Coronary artery (tissue), 2 donors: ENCODE results near the gene GRIK1.

Experiments used
- DNase-seq: peaks from one replicate; pipeline ENCODE4 v3.0.0-alpha.2; 2017; ENCODE audit warnings: low spot score
- H3K27ac ChIP-seq, 2 donors: fragments of 200-600 bp; sonication (generic); one replicate each; pipeline ENCODE4 v1.5.1; 2016 to 2019
- H3K4me3 ChIP-seq: fragments of 200-600 bp; sonication (generic); 2 replicates; pipeline ENCODE4 v1.5.1; 2016; ENCODE audit warnings: mild to moderate bottlenecking, moderate library complexity
- TF ChIP-seq, protein P1 (sequence below): fragments of 200-600 bp; sonication (generic); IDR thresholded peaks from one replicate; pipeline ENCODE4 v1.5.1; 2019; ENCODE audit warnings: antibody characterized with exemption

Gene GRIK1

DNA sequence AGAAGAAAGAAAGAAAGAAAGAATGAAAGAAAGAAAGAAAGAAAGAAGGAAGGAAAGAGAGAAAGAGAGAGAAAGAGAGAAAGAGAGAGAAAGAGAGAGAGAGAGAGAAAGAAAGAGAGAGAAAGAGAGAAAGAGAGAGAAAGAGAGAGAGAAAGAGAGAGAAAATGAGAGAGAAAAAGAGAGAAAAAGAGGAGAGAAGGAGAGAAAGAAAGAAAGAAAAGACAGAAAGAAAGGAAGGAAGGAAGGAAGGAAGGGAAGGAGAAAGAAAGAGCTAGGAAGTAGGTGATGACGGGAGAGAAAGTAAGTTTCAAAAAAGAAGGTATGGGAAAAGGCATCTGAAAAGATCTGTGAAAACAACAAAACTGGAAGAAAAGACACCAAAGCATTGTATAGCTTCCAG lies 72.0 kb downstream of the GRIK1 start:
- no peak overlapping the region for H3K4me3 ChIP-seq
- TF ChIP-seq, protein P1, sequence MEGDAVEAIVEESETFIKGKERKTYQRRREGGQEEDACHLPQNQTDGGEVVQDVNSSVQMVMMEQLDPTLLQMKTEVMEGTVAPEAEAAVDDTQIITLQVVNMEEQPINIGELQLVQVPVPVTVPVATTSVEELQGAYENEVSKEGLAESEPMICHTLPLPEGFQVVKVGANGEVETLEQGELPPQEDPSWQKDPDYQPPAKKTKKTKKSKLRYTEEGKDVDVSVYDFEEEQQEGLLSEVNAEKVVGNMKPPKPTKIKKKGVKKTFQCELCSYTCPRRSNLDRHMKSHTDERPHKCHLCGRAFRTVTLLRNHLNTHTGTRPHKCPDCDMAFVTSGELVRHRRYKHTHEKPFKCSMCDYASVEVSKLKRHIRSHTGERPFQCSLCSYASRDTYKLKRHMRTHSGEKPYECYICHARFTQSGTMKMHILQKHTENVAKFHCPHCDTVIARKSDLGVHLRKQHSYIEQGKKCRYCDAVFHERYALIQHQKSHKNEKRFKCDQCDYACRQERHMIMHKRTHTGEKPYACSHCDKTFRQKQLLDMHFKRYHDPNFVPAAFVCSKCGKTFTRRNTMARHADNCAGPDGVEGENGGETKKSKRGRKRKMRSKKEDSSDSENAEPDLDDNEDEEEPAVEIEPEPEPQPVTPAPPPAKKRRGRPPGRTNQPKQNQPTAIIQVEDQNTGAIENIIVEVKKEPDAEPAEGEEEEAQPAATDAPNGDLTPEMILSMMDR: no peak

DNA sequence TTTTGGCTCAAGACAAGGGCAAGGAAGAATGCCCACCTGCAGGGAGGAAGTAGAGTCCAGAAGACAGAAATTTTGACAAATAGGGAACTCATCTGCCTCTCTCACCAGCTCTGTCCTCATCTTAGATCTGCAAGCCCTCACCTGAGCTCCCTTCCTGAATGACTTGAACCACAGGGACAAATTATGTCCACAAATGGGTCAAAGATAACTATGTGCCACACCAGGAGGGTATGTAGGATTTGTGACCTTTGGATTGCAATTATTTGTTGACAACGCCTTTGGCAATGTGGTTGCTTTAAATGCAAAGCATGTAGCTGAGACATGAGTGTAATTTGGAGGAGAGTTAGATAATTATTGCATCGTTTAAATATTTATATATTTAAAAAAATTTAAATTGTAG lies 79.5 kb downstream of the GRIK1 start:
- Histone ChIP-seq H3K4me3 (no peak overlapping the region), H3K27ac (no peak overlapping the region)
- TF ChIP-seq, protein P1: no peak
- no peak for DNase-seq

More for the DNA sequence above, 72.0 kb downstream of the GRIK1 start:
- no peak for DNase-seq
- no peak overlapping the region for H3K27ac ChIP-seq

DNA sequence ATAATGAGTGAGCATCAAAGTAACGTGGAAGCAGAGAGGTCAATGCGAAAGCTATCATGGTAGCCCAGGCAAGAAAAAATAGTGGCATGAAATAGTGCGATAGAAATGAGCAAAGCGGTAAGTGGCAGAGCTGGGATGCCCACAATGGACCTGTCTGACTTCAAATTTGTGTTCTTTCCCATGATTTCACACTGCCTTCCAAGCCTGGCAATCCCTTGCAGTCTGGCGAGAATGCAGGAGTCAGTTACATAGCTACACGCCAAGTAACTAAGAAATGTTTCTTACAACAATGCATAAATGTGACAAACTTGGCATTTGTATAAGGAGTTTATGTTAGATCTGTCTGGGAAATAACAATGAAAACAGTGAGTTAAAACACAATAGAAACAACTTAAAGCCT lies 82.6 kb downstream of the GRIK1 start:
- H3K27ac ChIP-seq: no peak overlapping the region
- H3K4me3 ChIP-seq: no peak overlapping the region
- TF ChIP-seq, protein P1: no peak
- DNase-seq: no peak

DNA sequence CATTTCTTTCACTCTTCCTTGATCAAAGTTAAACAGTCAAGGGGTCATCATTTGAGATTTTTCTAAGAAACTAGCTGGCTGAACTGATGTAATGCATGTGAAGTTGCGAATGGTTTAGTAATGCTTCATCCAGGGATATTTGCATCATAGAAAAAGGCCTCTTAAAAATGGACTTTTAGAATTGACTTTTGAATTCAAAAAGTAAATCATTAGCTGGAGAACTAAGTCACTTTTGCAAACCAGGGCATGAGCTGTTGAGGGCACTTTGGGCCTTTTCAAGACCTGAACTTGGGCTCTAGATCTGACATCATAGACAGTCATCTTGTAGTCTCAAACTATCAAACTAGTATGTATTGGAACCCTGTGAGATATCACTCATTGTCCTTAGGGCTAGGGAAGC lies 85.0 kb downstream of the GRIK1 start:
- Histone ChIP-seq H3K4me3 (no peak overlapping the region), H3K27ac (no peak overlapping the region)
- DNase-seq: no peak
- TF ChIP-seq, protein P1: no peak

DNA sequence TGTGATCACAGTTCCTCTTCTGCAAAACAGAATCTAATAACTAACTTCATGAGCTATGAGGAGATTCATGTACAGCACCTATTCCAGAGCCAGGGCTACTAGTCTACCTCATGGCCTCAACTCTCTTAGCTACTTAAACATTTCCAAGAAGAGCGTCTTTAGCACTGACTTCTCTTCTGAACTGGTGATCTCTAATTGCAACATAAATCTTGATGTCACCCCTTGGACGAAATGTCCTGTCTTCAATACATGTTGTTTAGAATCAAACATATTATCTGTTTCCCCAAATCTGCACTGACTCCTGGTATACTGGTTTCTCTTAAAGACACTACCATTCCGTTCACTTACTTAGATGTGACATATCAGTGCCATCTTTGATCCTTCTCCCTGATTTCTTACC lies 88.2 kb downstream of the GRIK1 start:
- no peak for DNase-seq
- Histone ChIP-seq H3K4me3 (no peak overlapping the region), H3K27ac (no peak overlapping the region)
- TF ChIP-seq, protein P1: no peak

DNA sequence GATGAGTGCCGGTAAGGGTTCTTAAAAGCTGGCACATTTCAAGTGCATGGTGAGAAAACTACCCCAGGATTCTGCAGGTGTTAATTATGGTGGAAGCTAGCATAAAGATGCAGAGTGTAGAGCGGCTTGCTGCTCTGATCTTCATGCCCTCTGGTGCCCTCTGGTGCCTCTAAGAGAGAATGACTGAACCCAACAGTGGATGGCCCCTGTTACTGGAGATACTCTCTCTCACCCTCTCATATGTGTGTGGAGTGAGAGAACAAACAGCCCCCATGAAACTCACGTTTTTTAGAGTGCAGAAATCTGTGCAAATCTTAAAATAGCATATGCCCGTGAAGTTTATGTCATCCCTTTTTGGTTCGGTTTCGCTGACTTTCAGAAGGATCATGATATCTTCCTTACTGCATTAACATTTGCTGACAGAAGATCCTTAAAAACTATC lies 90.0 kb downstream of the GRIK1 start:
- Histone ChIP-seq H3K27ac (no peak overlapping the region), H3K4me3 (no peak overlapping the region)
- no peak for DNase-seq
- TF ChIP-seq, protein P1: peak; percentile 31

DNA sequence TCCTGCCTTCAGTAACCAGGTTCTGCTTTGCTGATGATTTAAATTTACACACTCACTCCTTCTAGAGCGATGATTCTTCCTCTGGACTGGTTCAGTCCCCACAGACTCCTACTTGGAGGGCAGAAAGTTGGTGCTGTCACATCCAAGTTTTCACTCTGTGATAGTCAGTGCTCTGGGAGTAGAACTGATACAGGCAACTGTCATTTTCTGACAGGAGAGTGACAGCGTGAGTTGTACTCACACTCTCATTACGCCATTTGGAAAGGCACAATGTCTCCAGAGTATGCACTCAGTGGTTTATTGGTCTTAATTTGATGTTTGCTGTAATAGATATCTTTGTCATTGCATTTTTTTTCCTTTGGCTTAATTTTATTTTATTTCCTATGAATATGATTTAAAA lies 96.0 kb downstream of the GRIK1 start:
- H3K4me3 ChIP-seq: no peak overlapping the region

More for the DNA sequence above, 96.0 kb downstream of the GRIK1 start:
- DNase-seq: no peak
- H3K27ac ChIP-seq: no peak overlapping the region
- TF ChIP-seq, protein P1: no peak
